Activated CD8-positive, alpha-beta memory T cell treated with anti-CD3 and anti-CD28 coated beads, Interleukin-2, amount 50 U/mL, for 1 hour (primary cell): ENCODE results near the gene MRPL39.
A peak's percentile ranks its signal among the peaks of the same experiment; 100 is the strongest.

Experiments used
- DNase-seq: peaks from one replicate; pipeline ENCODE4 v3.0.0-alpha.2; 2020; ENCODE audit errors: extremely low read depth

Gene MRPL39

DNA sequence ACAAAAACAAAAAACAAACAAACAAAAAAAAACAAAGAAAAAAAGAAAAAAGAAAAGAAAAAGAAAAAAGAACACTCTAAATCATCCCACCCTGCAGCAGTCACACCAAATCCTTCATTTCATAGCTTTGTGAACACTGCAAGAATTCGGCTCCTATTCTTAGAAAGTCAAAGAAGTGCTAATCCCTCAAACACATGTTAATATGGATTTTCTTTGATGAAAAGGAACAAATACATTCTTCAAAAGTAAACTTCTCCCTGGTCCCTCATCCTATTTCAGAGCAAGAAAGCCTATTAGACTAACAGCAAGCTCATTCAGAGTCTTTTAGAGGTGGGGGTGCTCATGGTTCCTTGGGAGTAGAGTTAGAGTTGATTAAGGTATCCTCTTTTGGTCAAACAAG, 7.2 kb upstream of the MRPL39 start:
- no peak for DNase-seq

DNA sequence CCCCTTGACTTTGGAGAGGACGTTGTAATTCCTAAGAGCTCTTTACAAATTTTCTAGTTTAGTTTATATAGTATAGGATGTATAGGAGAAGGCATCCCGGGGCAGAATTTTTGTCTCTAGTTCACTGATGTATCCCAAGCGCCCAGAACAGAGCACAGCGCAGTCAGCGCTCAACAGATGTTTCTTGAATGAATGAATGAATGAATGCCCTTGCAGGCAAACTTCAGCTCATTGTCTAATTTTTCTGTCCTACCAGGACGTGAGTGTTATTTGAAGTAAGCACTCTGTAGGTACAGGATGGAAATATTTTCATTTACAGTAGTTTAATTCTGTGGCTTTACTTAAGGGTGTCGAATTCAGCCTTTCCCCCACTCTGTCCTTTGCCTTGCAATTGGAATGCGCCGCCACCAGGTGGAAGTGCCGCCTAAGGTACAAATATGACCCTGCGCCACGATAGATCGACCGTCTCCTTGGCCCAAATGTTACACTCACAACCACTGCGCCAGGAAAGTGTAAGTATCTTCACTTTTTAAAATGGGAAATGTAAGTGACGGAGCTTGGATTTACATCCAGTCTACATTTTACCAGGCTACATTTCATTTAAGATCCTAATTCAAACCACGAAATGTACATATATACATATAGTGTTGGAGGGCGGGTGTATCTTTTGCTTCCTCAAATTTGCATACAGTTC, 910 bp upstream of the MRPL39 start:
- DNase-seq: peak; percentile 53

DNA sequence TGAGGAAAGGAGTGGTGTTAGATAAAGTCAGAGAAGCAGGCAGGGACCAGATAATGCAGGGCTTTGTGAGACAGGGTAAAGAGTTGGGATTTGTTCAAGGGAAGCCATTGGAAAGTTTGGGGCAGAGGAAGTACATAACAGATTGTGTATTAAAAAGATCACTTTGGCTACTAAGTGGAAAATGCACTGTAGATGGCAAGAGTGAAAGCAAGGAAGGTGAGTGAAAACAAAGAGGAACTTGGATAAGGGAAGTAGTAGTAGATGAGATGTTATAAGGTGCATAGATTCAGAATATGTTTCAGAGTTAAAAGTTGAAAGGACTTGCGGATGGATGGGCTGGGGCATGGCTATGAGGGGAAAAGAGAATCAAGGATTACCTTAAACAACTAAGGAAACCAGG, 17.4 kb downstream of the MRPL39 start:
- no peak for DNase-seq

DNA sequence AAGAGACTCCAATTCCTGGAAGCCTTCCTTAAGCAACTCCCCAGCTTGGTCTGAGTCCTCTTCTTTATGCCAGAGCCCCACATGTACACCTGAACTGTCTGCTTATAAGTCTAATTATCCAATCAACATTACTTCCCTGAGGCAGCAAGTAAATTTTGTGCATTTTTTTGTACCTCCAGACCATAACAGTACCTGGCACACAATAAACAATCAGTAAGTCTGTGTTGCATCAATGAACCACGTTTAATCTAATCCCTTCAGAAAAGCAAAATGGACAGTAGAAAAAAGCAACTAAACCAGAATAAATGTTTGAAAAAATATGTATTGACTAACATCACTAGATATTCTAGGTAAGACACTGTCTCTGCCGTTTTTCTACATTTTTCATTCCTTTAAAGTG, 20.5 kb downstream of the MRPL39 start:
- no peak for DNase-seq

DNA sequence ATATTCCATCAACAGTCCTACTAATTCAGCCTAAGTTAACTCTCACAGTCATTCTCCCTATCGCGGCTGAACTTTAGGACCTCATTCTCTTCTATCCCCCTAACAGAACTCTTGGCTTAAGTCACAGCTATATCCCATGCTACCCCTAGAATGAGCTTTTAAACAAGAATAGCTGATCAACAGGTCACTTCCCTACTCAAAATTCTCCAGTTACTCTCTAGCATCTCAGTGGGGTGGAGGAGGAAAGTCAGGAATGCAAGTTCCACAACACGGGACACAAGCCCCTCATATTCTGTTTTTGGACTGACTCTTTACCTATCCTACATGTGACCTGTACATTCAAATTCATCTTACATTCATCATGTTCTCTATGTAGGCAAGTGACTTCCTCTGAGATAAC, 21.0 kb downstream of the MRPL39 start:
- no peak for DNase-seq

DNA sequence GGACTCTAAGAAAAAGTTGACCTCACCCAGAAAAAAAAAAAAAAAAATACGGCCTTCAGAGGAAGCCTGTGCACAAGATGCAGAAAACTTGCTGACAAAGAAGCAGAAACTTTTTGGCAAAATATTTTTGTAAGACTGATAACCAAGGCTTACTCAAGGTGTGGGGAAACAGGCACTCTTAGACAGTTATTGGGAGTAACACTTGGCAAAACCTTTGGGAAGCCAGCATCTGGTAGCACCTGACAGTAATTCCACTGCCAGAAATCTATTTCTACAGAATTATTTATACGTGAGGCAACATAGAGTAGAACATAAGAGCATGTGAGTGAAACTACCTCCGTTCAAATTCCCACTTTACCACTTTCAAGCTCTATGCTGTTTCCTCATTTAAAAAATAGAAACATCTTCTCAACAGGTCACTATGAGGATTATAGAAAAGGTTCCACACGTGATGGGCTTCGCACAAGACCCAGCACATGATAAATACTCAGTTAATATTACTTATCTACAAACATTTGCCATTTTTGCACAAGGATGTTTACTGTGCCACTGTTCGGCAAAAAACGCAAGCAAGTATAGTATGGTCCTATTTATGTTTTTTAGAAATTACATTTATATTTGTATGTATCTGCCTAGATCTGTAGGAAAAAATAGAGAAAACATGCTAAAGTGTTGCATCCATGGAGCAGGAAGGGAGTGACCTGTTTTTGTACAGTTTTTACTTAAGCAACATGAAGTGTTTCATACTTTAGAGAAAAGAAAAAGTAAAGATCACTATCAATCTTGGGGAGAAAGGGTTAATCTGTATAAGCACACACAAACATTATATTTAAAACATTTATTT, 22.2 kb downstream of the MRPL39 start:
- no peak for DNase-seq

DNA sequence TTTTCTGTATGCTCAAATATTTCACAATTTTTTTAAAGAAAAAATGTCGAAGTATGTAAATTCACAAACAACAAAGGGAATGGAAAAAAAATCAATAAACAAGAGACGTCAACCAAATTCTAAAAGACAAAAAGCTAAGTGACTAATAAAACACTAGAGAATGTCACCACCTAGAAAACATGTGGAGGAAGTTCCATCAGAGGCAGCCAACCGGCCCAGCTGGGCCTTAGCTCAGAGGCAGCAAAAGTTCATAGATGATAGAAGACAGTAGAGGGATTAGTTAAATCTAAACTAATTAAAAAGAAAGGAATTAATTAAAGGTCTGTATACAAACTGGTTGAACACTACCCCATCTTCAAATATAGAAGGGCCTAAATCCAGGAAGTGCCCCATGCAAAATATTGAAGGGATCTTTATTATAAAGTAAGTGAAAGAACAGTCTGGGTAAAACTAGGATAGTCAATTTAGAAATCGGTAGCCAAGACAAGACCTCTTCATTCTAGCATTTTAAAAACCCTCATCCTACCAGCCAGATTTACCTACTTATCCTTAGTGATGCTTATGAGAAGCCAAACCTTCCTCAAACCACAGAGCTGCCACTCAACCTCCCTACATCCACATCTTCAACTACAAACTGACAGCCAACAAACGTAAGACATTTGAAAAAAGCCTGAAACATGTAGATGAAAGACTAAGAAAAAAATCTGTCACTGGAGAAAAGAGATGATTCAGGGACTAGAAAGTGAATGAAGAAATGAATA, 23.7 kb downstream of the MRPL39 start:
- DNase-seq: no peak

DNA sequence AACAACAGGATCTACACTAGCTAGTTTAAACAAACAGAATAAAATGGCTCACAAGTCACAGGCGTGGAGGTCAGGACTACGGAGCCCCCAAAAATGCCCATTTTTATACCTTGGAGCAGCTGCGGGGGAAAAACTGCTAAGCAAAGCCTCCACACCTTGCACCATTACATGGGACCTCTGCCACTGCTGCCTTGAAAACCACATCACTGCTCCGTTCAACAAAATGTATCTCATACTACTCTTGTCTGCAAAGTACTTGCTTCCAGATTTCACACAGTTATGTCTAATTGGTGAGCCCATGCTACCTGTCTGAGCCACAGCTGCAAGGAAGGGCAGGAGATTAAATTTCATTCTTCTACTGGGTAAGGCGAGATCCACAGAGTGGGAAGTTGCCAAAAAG, 24.4 kb downstream of the MRPL39 start:
- DNase-seq: no peak

DNA sequence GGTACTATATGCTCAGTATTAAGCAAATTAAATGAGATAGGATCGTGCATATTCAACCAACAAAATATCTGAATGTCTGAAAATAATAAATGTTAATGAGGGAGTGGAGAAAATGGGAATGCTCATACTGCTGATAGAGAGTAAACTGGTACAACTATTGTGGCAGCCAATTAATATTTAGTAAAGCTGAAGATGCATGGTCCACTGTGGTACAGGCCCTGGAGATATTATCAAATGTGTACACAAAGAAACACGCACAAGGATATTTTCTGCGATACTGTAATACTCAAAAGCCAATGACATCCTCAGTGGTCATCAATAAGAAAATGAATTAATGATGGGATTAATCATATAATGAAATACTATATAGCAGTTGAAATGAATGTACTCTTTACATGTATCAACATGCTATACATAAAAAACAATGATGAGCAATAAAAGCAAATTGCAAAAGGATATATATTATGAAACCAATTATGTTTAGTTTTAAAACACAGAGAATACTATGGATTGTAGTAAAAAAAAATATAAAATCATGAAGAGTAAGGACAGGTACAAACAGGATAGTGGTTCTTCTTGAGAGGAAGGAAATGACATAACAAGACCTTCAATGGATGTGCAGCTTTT, 25.0 kb downstream of the MRPL39 start:
- DNase-seq: no peak

DNA sequence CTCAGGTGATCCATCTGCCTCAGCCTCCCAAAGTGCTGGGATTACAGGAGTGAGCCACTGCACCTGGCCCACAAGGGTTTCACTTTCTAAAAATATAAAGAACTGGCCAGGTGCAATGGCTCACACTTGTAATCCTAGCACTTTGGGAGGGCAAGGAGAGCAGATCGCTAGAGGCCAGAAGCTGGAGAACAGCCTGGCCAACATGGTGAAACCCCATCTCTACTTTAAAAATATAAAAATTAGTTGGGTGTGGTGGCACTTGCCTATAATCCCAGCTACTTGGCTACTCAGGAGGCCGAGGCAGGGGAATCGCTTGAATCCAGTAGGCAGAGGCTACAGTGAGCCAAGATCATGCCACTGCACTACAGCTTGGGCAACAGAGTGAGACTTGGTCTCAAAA, 25.7 kb downstream of the MRPL39 start:
- no peak for DNase-seq

DNA sequence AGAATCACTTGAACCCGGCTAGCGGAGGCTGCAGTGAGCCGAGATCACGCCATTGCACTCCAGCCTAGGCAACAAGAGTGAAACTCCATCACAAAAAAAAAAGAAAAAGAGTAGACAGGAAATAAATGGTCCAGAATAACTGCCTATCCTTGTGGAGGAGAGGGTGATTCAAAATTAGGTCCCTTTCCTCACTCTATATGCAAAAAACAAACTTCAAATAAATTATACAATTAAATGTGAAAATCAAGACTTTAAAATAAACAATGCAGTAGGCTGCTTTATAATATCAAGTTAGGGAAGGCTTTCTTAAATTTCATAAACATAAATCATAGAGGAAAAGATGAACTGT, 26.4 kb downstream of the MRPL39 start:
- no peak for DNase-seq

DNA sequence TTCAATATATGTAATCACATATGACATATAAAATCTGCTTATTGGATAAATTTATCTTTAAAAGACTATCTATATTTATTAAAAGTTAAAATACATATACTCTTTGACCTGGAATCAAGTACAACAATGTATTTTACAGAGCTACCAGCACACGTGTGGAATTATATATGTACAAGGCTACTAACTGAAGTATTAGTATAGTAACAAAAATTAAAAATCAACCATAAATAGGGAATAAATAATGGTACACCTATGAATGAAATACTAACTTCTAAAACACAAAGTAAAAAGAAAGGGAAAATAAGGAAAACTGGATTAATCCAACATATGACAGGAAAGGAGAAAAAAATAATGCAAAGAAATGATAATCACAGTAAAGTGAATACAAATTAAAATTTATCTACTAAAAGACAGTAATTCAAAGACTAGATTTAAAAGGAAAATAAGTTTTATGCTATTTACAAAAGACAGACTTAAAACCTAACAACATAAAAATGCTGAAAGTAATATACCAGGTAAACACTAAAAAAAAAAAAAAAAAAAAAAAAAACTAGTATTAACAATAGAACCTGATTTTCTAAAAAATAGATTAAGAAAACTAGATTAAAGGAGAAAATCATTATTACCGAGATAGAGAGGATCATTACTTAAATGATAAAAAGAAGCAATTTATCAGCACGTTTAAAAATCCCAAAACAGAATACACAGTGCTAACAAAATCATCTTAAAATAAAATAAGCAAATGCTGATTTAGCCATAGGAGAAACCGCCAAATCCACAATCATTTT, 27.9 kb downstream of the MRPL39 start:
- no peak for DNase-seq

DNA sequence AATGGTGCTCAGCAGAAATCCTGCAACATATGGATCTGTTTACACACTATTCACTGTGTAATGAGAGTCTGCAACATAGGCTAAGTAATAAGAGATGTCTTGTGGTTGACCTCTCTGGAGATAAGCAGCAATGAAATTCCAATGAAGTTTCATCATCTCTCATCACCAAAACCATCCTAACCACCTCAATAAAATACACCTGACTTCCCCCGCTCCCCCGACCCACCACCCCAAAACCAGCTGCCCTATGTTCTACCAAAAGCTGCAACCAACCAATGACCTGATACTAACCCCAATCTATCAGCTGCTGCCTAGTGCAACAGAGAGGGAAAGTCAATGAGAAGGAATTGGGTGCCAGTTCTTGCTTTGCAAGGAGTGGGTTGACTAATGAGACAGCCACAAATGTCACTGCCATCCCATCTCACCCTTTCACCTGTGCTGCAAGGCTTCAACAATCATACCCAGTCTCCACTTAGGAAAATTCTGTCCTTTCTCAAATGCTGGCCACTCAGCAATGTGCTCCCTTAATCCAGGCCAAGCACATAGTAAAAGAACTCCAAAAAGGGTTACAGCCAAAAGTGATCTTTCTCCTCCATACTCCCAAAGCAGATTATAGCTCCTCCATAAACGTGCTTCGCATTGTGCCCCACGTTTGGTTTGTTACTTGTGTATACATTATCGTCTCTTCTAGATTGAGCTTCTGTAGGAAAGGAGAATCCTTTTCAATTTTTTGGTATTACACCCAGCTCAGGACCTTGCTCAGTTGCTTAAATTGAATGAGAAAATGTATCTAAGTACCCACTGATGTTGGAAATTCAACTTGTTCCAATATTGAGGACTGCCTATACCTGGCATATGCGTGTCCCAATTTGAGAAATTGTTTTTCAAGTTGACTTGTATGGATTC, 29.0 kb downstream of the MRPL39 start:
- no peak for DNase-seq

DNA sequence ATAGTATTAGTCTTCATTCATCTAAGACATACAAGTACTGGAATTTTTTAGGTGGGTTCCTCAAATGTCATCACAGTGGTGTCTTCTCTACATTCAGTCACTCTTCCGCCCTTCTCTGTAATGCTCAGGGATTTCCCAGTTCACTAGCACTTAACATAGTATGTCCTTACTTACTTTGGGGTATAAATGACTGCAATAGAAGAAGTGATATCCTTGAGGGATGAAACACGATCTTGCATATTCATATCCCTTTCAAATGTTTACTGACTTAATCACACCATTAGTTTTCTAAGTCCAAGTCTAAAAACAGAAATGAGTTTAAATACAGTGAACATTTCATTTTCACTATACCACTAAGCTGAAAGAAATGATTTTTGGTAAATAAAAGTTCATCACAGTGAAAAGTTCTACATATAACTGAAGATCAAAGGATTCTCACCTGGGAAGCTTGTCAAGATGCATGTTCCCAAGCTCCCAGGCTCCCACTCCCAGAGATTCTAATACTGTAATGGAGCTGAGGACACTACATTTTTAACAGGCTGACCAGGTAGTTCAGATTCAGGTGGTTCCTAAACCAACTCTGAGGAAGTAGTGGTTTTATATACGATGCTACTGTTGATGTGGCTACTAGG, 29.7 kb downstream of the MRPL39 start:
- no peak for DNase-seq

DNA sequence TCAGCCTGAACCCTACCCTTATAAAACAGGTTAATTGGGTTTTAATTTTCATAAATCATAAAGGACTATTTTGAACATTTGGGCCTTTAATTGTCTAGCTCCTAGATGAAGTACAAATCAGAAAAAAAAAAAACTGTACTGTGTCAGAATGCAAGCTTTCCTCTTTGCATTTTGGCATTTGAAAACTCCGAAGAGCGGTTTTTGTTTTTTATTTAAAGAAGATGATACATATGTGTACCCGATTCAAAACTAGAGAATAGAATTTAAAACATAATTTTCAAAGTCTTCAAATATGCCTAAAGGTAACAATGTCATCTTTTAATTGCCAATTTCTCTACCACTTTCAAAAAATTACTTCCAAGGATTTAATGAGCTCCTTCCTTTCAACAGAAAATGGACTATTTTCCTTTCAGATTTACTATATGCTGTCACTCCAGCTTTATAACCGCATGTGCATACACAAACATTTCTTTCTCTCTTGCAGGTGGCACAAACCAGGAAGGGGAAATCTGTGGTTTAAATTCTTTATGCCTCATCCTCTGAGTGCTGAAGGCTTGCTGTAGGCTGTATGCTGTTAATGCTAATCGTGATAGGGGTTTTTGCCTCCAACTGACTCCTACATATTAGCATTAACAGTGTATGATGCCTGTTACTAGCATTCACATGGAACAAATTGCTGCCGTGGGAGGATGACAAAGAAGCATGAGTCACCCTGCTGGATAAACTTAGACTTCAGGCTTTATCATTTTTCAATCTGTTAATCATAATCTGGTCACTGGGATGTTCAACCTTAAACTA, 33.7 kb downstream of the MRPL39 start:
- peak; percentile 36 for DNase-seq

DNA sequence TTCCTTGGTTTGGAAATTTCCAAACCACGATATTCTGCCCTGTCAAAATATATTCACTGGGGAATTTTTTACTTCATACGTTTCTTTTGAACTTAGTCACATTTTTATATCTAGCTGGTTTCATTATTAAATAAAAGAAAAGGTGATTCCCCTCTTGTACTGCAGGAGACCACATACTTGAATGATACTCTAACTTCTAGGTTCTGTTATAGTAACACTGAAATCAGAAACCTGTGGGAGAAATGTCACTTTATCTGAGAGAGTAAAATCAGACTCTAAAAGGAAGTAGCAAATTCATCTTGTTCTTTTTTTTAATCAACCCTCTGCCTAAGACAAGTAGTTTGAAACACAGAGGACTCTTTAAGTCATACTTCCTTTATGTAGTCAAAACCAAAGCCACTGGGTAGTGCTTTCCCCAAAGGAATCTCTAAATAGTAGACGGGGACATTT, 34.4 kb downstream of the MRPL39 start:
- no peak for DNase-seq

DNA sequence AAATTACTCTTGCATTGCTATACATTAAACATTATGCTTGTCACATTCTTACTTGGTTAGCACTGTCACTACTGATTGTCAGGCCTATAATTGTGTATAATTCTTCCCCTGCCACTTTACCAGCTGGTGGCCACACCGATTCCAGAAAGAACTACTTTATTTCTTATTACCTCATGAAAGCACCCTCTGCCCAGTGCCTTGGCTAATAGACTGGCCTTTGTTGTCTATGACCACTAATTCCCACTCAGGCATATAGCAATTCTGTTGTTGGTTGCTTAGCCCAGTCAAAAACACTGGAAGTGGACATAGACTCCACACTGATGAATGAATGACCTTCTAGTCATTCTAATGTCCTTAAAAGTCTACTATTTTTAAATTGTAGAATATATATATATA, 35.6 kb downstream of the MRPL39 start:
- DNase-seq: no peak

DNA sequence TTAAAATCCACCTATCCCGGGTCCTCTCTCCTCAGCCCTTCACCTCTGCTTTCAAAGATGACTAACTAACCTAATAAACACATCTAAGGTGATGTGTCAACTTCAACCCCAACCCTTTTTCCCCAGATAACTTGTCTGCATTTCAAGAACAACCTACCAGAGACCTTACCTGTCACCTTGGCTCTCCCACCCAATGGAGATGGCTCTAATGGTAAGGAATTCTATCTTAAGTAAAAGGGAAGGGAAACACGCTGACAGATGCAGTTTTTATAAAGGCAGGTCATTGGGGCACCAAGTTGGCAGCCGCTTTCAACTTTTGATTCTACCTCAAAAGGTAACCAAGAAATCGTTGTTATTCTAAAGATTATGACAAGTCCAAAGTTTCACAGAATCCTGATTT, 37.6 kb downstream of the MRPL39 start:
- DNase-seq: no peak

DNA sequence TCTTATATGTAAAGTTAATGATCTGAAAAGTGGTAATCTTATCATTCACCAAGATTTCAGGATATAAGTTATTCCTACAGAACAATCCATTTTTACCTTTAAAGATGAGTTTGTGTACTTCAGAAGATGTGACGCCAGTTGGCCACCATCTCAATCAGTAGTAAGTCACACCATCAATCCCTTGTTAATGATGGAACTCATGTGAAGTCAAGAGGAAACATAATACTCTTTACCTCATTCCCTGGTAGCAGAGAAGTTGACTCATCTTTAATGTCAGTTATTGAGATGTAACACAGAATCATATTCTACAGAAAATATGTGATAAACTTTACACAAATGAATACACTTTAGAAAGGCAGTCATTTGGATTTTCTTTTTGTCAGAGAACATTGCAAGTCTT, 38.2 kb downstream of the MRPL39 start:
- DNase-seq: no peak
